ENCODE data around the gene MFNG. TPM values are rescaled to one million over a fixed set of nuclear protein-coding genes. Genes with fewer than 3 reads are reported as not detected.

MFNG gene
- total RNA-seq, 2 experiments from 2014 or later: 85.1 to 89.9 TPM

DNA sequence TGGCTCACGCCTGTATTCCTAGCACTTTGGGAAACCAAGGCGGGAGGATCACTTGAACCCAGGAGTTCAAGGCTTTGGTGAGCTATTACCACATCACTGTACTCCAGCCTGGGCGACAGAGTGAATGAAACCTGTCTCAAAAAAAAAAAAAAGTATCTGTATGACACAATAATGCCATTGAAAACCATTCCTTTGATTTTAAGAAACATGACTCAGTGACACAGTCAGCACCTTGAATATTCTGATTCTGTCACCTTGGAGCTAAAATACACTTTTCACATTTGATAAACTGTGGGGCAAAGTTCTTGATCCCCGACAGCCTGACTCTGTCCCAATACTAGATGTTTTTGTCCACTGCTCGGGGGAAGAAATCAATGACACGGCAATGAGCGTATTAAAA is 42.2 kb downstream of the MFNG start:
- Mint-ChIP-seq H3K27ac (no peak overlapping the region), H3K27me3 (peaks cover 5% of the 10 kb centered on the region), H3K9me3 (no peaks in the 10 kb centered on the region), H3K4me3 (no peak overlapping the region), H3K36me3 (ENCODE audit: low read depth) (no peaks in the 10 kb centered on the region), H3K4me1 (ENCODE audit: low read depth) (no peaks in the 10 kb centered on the region)
- Histone ChIP-seq H3K27me3 (ENCODE audit: control insufficient read depth in 1 of 2, insufficient read depth in 2 of 2, low read length in 2 of 2) (no peaks in the 10 kb centered on the region), H3K9me3 (ENCODE audit: control insufficient read depth in 1 of 2, insufficient read depth in 1 of 2, low read length in 2 of 2) (peaks cover 0 to 8% of the 10 kb centered on the region in 2 experiments), H3K36me3 (ENCODE audit: insufficient read depth, low read length) (no peaks in the 10 kb centered on the region), H3K4me3 (ENCODE audit: low read length) (no peak overlapping the region), H3K4me1 (ENCODE audit: insufficient read depth, low read length) (no peaks in the 10 kb centered on the region), H3K27ac (ENCODE audit: low read depth in 1 of 2, low read length in 2 of 2) (no peak overlapping the region)
- no peak for DNase-seq
- no peak for ATAC-seq (ENCODE audit: poor library complexity)
- ChIA-PET POLR2A (interaction anchor here (0.6 kb wide), 1 partner anchor 157 kb away, joined by 4 read pairs; no protein-coding TSS in a partner anchor), CTCF (interaction anchor here (0.5 kb wide), 1 partner anchor 21 kb away, joined by 3 read pairs; no protein-coding TSS in a partner anchor)
- TF ChIP-seq, protein P1, sequence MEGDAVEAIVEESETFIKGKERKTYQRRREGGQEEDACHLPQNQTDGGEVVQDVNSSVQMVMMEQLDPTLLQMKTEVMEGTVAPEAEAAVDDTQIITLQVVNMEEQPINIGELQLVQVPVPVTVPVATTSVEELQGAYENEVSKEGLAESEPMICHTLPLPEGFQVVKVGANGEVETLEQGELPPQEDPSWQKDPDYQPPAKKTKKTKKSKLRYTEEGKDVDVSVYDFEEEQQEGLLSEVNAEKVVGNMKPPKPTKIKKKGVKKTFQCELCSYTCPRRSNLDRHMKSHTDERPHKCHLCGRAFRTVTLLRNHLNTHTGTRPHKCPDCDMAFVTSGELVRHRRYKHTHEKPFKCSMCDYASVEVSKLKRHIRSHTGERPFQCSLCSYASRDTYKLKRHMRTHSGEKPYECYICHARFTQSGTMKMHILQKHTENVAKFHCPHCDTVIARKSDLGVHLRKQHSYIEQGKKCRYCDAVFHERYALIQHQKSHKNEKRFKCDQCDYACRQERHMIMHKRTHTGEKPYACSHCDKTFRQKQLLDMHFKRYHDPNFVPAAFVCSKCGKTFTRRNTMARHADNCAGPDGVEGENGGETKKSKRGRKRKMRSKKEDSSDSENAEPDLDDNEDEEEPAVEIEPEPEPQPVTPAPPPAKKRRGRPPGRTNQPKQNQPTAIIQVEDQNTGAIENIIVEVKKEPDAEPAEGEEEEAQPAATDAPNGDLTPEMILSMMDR (IDR thresholded peaks at IDR 0.05): no peak
- intact Hi-C loops (cut with DNase I, micrococcal nuclease): no loop called here

- Histone ChIP-seq H3K27me3 (ENCODE audit: control insufficient read depth in 1 of 2, insufficient read depth in 2 of 2, low read length in 2 of 2) (no peaks in the 10 kb centered on the region), H3K4me3 (ENCODE audit: low read length) (no peak overlapping the region), H3K9me3 (ENCODE audit: control insufficient read depth in 1 of 2, insufficient read depth in 1 of 2, low read length in 2 of 2) (peaks cover 0 to 8% of the 10 kb centered on the region in 2 experiments), H3K27ac (ENCODE audit: low read depth in 1 of 2, low read length in 2 of 2) (no peak overlapping the region), H3K4me1 (ENCODE audit: insufficient read depth, low read length) (no peaks in the 10 kb centered on the region), H3K36me3 (ENCODE audit: insufficient read depth, low read length) (no peaks in the 10 kb centered on the region)
- ATAC-seq (ENCODE audit: poor library complexity) (no peak), DNase-seq (no peak)
- no peak overlapping the region for H3K4me3 Mint-ChIP-seq
- peaks cover 5% of the 10 kb centered on the region for H3K27me3 Mint-ChIP-seq
- POLR2A ChIA-PET: no interaction called here
- no peaks in the 10 kb centered on the region for H3K9me3 Mint-ChIP-seq
- H3K27ac Mint-ChIP-seq: no peak overlapping the region
- intact Hi-C loops (cut with DNase I, micrococcal nuclease): no loop called here
- CTCF ChIA-PET: no interaction called here
- no peaks in the 10 kb centered on the region for H3K4me1 Mint-ChIP-seq (ENCODE audit: low read depth)
- H3K36me3 Mint-ChIP-seq (ENCODE audit: low read depth): no peaks in the 10 kb centered on the region
- TF ChIP-seq, protein P1 (IDR thresholded peaks at IDR 0.05): no peak
Measured at GRCh38 chr22:37443086-37443485, 43.1 kb downstream of the MFNG start.

DNA sequence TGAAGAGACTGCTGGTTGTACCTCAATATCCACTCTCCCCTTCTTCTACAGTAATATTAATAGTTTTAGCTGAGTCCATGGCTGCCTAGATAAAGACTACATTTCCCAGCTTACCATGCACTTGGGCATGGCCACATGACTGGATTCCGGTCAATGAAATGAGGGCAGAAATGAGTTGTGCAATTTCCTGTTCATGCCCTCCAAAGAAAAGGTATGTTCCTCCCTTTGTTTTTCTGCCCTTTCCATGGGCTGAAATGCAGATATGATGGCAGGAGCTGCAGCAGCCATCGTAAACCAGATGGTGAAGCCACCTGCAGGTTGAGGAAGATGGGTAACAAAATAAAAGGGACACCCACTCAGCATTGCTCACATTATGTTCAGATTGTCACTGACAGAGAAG is 43.6 kb downstream of the MFNG start:
- POLR2A ChIA-PET: no interaction called here
- no peak overlapping the region for H3K4me3 Mint-ChIP-seq

More for the DNA sequence above, 43.6 kb downstream of the MFNG start:
- no peak for DNase-seq
- intact Hi-C loops (cut with DNase I, micrococcal nuclease): no loop called here
- H3K27me3 Mint-ChIP-seq: peaks cover 5% of the 10 kb centered on the region
- H3K4me3 ChIP-seq (ENCODE audit: low read length): no peak overlapping the region
- no peaks in the 10 kb centered on the region for H3K36me3 ChIP-seq (ENCODE audit: insufficient read depth, low read length)
- CTCF ChIA-PET: no interaction called here
- TF ChIP-seq, protein P1 (IDR thresholded peaks at IDR 0.05): no peak
- no peaks in the 10 kb centered on the region for H3K9me3 Mint-ChIP-seq
- no peaks in the 10 kb centered on the region for H3K4me1 ChIP-seq (ENCODE audit: insufficient read depth, low read length)
- no peak overlapping the region for H3K27ac ChIP-seq (ENCODE audit: low read depth in 1 of 2, low read length in 2 of 2)
- H3K36me3 Mint-ChIP-seq (ENCODE audit: low read depth): no peaks in the 10 kb centered on the region
- no peaks in the 10 kb centered on the region for H3K4me1 Mint-ChIP-seq (ENCODE audit: low read depth)
- no peak overlapping the region for H3K27ac Mint-ChIP-seq
- H3K9me3 ChIP-seq (ENCODE audit: control insufficient read depth in 1 of 2, insufficient read depth in 1 of 2, low read length in 2 of 2): peaks cover 0 to 8% of the 10 kb centered on the region in 2 experiments
- no peaks in the 10 kb centered on the region for H3K27me3 ChIP-seq (ENCODE audit: control insufficient read depth in 1 of 2, insufficient read depth in 2 of 2, low read length in 2 of 2)
- no peak for ATAC-seq (ENCODE audit: poor library complexity)
